ENCODE measurements around the gene TMEM184B.

DNA sequence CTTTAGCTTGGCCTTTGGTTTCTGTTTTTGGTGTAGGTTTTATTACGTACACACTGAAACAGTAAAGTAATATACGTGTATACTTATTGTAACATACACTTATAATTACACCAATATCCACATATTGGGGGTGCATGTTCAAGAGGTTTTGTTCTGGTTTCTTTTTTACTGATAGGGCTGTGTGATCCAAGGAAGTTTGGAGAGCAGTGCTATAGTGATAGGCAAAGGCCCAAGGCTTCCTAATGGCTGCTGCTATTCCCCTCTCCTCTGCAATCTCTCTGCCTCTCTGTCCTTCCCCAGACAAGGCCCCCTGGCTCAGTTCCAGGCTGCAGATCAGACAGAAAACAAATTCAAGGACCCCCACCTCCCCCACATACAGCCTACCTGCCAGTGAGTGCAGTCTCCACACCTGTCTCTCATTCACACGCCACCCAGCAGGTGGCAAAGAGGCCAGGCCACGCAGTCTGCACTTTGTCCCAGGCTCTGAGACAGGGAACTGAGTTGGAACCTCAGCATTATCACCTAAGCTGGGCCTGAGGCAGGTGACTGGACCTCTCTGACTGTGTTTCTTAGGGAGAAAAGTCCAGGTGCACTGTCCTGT is 15.1 kb downstream of the TMEM184B start:
- no peak for TF ChIP-seq POLR2A (IDR thresholded peaks at IDR 0.05)
- TF ChIP-seq, protein P1, sequence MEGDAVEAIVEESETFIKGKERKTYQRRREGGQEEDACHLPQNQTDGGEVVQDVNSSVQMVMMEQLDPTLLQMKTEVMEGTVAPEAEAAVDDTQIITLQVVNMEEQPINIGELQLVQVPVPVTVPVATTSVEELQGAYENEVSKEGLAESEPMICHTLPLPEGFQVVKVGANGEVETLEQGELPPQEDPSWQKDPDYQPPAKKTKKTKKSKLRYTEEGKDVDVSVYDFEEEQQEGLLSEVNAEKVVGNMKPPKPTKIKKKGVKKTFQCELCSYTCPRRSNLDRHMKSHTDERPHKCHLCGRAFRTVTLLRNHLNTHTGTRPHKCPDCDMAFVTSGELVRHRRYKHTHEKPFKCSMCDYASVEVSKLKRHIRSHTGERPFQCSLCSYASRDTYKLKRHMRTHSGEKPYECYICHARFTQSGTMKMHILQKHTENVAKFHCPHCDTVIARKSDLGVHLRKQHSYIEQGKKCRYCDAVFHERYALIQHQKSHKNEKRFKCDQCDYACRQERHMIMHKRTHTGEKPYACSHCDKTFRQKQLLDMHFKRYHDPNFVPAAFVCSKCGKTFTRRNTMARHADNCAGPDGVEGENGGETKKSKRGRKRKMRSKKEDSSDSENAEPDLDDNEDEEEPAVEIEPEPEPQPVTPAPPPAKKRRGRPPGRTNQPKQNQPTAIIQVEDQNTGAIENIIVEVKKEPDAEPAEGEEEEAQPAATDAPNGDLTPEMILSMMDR (IDR thresholded peaks at IDR 0.05 in 4 of 5, conservative IDR thresholded peaks at IDR 0.05 in 1 of 5) = no peak

All from gastrocnemius medialis (tissue), 4 donors.